Ovary (tissue), 9 donors: Measurements from ENCODE around the gene CCL4. TPM values are rescaled to one million over a fixed set of nuclear protein-coding genes. Genes with fewer than 3 reads are reported as not detected.

Experiments
- DNase-seq, 5 donors: peaks; one replicate each; pipeline ENCODE4 v3.0.0-alpha.2; 2019 to 2020
- H3K27ac ChIP-seq, 2 donors: fragments of 200-600 bp; one replicate each; pipeline versions ENCODE4 v1.5.1 to v1.8.0; 2019 to 2022
- H3K27me3 ChIP-seq: fragments of 200-600 bp; one replicate; pipeline ENCODE4 v1.8.0; 2022
- H3K36me3 ChIP-seq: fragments of 200-600 bp; sonication (generic); one replicate; pipeline ENCODE4 v1.5.1; 2019
- H3K4me1 ChIP-seq: one replicate; pipeline ENCODE4 v1.8.1; 2013; ENCODE audit warnings: mild to moderate bottlenecking, moderate library complexity; ENCODE audit not compliant: insufficient read depth
- H3K4me3 ChIP-seq: fragments of 200-600 bp; sonication (generic); one replicate; pipeline ENCODE4 v1.5.1; 2017
- H3K9me3 ChIP-seq, 2 donors: fragments of 200-600 bp in 1 of 2; sonication (generic) in 1 of 2; one replicate each; pipeline versions ENCODE4 v1.5.1 to v1.8.1; 2013 to 2019; ENCODE audit warnings: mild to moderate bottlenecking in 1 of 2, moderate library complexity in 1 of 2
- CTCF ChIP-seq, 3 donors: fragments of 450-650 bp in 2 of 3; fragments of 200-600 bp in 1 of 3; IDR thresholded peaks; one replicate each; pipeline versions ENCODE4 v1.5.1 to v1.8.0; 2016 to 2022; ENCODE audit warnings: antibody characterized with exemption in 3 of 3, mild to moderate bottlenecking in 1 of 3
- EP300 ChIP-seq: sonication (generic); formaldehyde crosslinking; IDR thresholded peaks from one replicate; pipeline ENCODE4 v1.6.1; 2017; ENCODE audit warnings: antibody characterized with exemption
- POLR2A ChIP-seq: fragments of 450-650 bp; IDR thresholded peaks from one replicate; pipeline ENCODE4 v1.6.1; 2017; ENCODE audit warnings: antibody characterized with exemption, mild to moderate bottlenecking, moderate library complexity
- WGBS, 3 donors: extraction: QIAGEN DNeasy Blood & Tissue Kit in 1 of 3; methylation state at CpG; one replicate each; pipeline versions ENCODE4 v1.1.5 to v1.1.7; 2013 to 2017; 5-methylcytosine and 5-hydroxymethylcytosine counted together
- intact Hi-C, 4 donors: fragments of 100-400 bp; cut with DNase I; formaldehyde crosslinking; loops; one replicate each; pipeline versions ENCODE4 v1.11.0 to v1.15.1; 2022 to 2023
- polyA plus RNA-seq, 2 donors: library from polyadenylated mRNA; stranded (reverse); fragments of 200-250 nt in 1 of 2; fragments of 350-450 nt in 1 of 2; fragmentation: Illumina TruSeq in 1 of 2; extraction: RNeasy Lipid Tissue Mini Kit (QIAGEN cat#74804) in 1 of 2; gene quantifications; one replicate each; pipeline ENCODE4 v1.2.3, GENCODE V29; 2013 to 2014
- total RNA-seq, 7 donors: library from RNA; depleted of rRNA in 2 of 7; stranded (reverse); fragments of >200 nt in 2 of 7; fragmentation: NEBNext Ultra II Directional in 3 of 7; extraction: Animal tissue kit (Norgen Biotek cat#: 25700) in 3 of 7; gene quantifications; one replicate each; pipeline versions ENCODE4 v1.1.0 to v1.2.4, GENCODE V29; 2016 to 2023
- donor health status: DM: no; HTN: no; CAD: no; lungs with moderate emphysema.
- donor health status: DM: no; HTN: no; CAD: no.
- donor health status: Bipolar disorder and iron deficiency.
- donor health status: DM: yes; HTN: yes; CAD: no.
- donor health status: DM: no; HTN: no; CAD: no.
- donor health status: DM: yes; HTN: yes; CAD: no.

CCL4 gene
- total and polyA plus RNA-seq, 9 donors: 1.1 to 17.2 (median 2.3) TPM

- H3K36me3 ChIP-seq: no peaks in the 10 kb centered on the region
- DNase-seq: no peak
- intact Hi-C loops: loop anchor here in 1 of 4 donors (5.0 kb wide), 1 partner anchor 55 kb away; no protein-coding TSS in a partner anchor
- TF ChIP-seq POLR2A: no peak
- TF ChIP-seq EP300: no peak
- no peak for TF ChIP-seq CTCF (IDR thresholded peaks at IDR 0.05)
- 79 to 87% (median 83%) methylated on average over 7 of the region's 7 CpGs for WGBS, 3 donors
- H3K4me1 ChIP-seq: no peaks in the 10 kb centered on the region
- no peaks in the 10 kb centered on the region for H3K9me3 ChIP-seq
- no peak overlapping the region for H3K4me3 ChIP-seq
- no peaks in the 10 kb centered on the region for H3K27me3 ChIP-seq
- no peak overlapping the region for H3K27ac ChIP-seq
Observed at GRCh38 chr17:36127199-36127893, 23.7 kb downstream of the CCL4 start.

- H3K4me1 ChIP-seq: no peaks in the 10 kb centered on the region
- H3K27me3 ChIP-seq: no peaks in the 10 kb centered on the region
- H3K27ac ChIP-seq: no peak overlapping the region
- 75 to 81% (median 79%) methylated on average over 6 of the region's 6 CpGs for WGBS, 3 donors
- no peaks in the 10 kb centered on the region for H3K36me3 ChIP-seq
- H3K4me3 ChIP-seq: no peak overlapping the region
- intact Hi-C loops: loop anchor here in 1 of 4 donors (5.0 kb wide), 1 partner anchor 54 kb away; no protein-coding TSS in a partner anchor
- no peaks in the 10 kb centered on the region for H3K9me3 ChIP-seq
- TF ChIP-seq POLR2A (no peak), CTCF (IDR thresholded peaks at IDR 0.05) (no peak), EP300 (no peak)
- DNase-seq: no peak
Observed at GRCh38 chr17:36127911-36128310, 24.3 kb downstream of the CCL4 start.

GRCh38 chr17:36128411-36128978, 24.9 kb downstream of the CCL4 start:
- Histone ChIP-seq H3K4me3 (no peak overlapping the region), H3K36me3 (no peaks in the 10 kb centered on the region), H3K27me3 (no peaks in the 10 kb centered on the region), H3K27ac (no peak overlapping the region), H3K9me3 (no peaks in the 10 kb centered on the region), H3K4me1 (no peaks in the 10 kb centered on the region)
- DNase-seq: no peak
- intact Hi-C loops: loop anchor here in 1 of 4 donors (5.0 kb wide), 1 partner anchor 54 kb away; no protein-coding TSS in a partner anchor
- 65 to 71% (median 69%) methylated on average over 4 of the region's 4 CpGs for WGBS, 3 donors
- TF ChIP-seq CTCF (IDR thresholded peaks at IDR 0.05) (no peak), POLR2A (no peak), EP300 (no peak)

- H3K27me3 ChIP-seq: no peaks in the 10 kb centered on the region
- 35 to 46% (median 44%) methylated on average over 1 of the region's 1 CpG for WGBS, 3 donors
- DNase-seq: no peak
- intact Hi-C loops: loop anchor here in 1 of 4 donors (5.0 kb wide), 1 partner anchor 53 kb away; no protein-coding TSS in a partner anchor
- no peaks in the 10 kb centered on the region for H3K4me1 ChIP-seq
- no peak for TF ChIP-seq EP300
- no peak overlapping the region for H3K4me3 ChIP-seq
- H3K9me3 ChIP-seq: no peaks in the 10 kb centered on the region
- no peaks in the 10 kb centered on the region for H3K36me3 ChIP-seq
- H3K27ac ChIP-seq: no peak overlapping the region
Observed at GRCh38 chr17:36129616-36130015, 26.0 kb downstream of the CCL4 start.

- no peaks in the 10 kb centered on the region for H3K4me1 ChIP-seq
- H3K36me3 ChIP-seq: no peaks in the 10 kb centered on the region
- no peak overlapping the region for H3K27ac ChIP-seq
- H3K9me3 ChIP-seq: no peaks in the 10 kb centered on the region
- 40 to 48% (median 42%) methylated on average over 5 of the region's 5 CpGs for WGBS, 3 donors
- no peak overlapping the region for H3K4me3 ChIP-seq
- H3K27me3 ChIP-seq: no peaks in the 10 kb centered on the region
- intact Hi-C loops: no loop called here
- DNase-seq: no peak
- TF ChIP-seq CTCF (IDR thresholded peaks at IDR 0.05): no peak
- TF ChIP-seq POLR2A: no peak
- TF ChIP-seq EP300: no peak
Observed at GRCh38 chr17:36130346-36130745, 26.7 kb downstream of the CCL4 start.
